VCaP (cell line): ENCODE results near the gene ACAP2.

Experiments used
- H3K27ac ChIP-seq: fragments of 450-650 bp; 2 replicates; pipeline ENCODE4 v1.5.1; 2017
- CTCF ChIP-seq: fragments of 450-650 bp; conservative IDR thresholded peaks from 2 replicates; pipeline ENCODE4 v1.5.1; 2017; ENCODE audit warnings: mild to moderate bottlenecking, moderate library complexity

The ACAP2 gene

DNA sequence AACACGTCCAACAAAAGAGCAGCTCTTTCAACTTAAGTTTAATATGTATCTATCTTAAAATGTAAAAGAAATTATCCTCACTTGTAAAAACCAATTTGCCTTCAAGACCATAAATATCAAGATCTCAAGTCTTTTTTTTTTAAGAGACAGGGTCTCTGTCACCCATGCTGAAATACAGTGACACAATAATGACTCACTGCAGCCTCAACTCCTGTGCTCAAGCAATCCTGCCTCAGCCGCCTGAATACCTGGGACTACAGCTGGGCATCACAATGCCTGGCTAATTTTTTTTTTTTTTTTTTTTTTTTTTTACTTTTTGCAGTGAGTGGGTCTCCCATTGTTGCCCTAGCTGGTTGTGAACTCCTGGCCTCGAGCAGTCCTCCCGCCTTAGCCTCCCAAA lies 26.0 kb downstream of the ACAP2 start:
- H3K27ac ChIP-seq: no peak overlapping the region
- TF ChIP-seq CTCF: no peak

DNA sequence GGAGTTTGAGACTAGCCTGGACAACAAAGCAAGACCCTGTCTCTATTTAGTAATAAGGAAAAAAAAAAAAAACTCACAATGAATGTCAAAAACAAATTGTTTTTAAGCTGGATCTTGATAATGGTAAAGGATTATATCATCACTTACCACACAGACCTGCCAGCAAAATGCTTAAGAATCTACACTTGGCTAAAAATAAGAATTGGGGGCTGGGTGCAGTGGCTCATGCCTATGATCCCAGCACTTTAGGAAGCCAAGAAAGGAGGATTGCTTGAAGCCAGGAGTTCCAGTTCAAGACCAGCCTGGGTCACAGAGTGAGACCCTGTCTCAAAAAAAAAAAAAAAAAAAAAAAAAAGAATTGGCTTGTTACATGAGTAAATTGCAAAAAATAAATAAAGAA lies 31.0 kb downstream of the ACAP2 start:
- H3K27ac ChIP-seq: no peak overlapping the region
- no peak for TF ChIP-seq CTCF

- H3K27ac ChIP-seq: no peak overlapping the region
- TF ChIP-seq CTCF: no peak
These were observed 32.3 kb downstream of the ACAP2 start for GRCh38 chr3:195410546-195410945.

DNA sequence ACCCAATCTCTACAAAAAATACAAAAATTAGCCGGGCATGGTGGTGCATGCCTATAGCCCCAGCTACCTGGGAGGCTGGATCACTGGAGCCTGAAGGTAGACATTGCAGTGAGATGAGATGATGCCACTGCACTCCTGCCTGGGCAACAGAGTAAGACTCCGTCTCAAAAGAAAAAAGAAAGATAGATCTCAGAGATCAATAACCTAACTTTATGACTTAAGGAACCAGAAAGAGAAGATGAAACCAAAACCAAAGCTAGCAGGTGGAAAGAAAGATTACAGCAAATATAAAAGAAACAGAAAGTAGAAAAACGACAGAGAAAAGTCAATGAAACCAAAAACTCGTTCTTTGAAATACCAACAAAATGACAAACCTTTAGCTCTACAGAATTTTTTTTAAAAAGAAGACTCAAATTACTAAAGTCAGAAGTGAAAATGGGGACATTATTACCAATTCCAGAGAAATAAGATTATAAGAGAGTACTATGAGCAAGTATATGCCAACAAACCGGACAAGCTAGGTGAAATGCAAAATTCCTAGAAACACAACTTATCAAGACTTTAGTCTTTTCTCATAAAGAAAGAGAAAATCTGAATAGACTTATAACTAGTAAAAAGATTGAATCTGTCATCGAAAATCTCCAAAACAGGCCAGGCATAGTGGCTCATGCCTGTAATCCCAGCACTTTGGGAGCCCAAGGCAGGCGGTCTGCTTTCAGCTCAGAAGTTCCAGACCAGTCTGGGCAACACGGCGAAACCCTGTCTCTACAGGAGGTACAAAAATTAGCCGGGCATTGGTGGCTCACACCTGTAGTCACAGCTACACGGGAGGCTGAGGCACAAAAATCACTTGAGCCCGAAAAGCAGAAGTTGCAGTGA lies 35.0 kb downstream of the ACAP2 start:
- H3K27ac ChIP-seq: no peak overlapping the region
- no peak for TF ChIP-seq CTCF

- no peak overlapping the region for H3K27ac ChIP-seq
- no peak for TF ChIP-seq CTCF
These were observed 37.2 kb downstream of the ACAP2 start for GRCh38 chr3:195405651-195406050.

GRCh38 chr3:195403841-195404408 lies 38.9 kb downstream of the ACAP2 start:
- H3K27ac ChIP-seq: no peak overlapping the region
- TF ChIP-seq CTCF: no peak

DNA sequence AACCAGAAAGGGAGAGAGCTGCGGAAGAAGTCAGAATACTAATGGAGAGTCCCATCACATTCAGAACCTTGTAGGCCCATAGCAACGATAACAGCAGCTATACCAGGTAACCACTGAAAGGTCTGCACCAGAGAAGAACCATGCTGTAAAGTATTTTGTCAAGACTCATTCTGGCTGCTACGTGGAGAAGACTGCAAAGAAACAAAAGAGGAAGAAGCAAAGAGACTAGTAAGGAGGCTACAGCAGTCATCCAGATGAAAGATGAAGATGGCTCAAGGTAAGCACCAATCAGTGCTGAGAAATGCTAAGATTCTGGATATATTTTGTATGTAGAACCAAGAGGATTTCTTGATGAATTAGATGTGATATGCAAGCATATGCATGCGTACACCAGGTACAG lies 39.6 kb downstream of the ACAP2 start:
- no peak overlapping the region for H3K27ac ChIP-seq
- no peak for TF ChIP-seq CTCF
